ENCODE measurements around the gene AP4M1. TPM values are rescaled to one million over a fixed set of nuclear protein-coding genes. Genes with fewer than 3 reads are reported as not detected.

Gene AP4M1, protein sequence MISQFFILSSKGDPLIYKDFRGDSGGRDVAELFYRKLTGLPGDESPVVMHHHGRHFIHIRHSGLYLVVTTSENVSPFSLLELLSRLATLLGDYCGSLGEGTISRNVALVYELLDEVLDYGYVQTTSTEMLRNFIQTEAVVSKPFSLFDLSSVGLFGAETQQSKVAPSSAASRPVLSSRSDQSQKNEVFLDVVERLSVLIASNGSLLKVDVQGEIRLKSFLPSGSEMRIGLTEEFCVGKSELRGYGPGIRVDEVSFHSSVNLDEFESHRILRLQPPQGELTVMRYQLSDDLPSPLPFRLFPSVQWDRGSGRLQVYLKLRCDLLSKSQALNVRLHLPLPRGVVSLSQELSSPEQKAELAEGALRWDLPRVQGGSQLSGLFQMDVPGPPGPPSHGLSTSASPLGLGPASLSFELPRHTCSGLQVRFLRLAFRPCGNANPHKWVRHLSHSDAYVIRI
- polyA plus RNA-seq (2013), result 17.0 TPM

DNA sequence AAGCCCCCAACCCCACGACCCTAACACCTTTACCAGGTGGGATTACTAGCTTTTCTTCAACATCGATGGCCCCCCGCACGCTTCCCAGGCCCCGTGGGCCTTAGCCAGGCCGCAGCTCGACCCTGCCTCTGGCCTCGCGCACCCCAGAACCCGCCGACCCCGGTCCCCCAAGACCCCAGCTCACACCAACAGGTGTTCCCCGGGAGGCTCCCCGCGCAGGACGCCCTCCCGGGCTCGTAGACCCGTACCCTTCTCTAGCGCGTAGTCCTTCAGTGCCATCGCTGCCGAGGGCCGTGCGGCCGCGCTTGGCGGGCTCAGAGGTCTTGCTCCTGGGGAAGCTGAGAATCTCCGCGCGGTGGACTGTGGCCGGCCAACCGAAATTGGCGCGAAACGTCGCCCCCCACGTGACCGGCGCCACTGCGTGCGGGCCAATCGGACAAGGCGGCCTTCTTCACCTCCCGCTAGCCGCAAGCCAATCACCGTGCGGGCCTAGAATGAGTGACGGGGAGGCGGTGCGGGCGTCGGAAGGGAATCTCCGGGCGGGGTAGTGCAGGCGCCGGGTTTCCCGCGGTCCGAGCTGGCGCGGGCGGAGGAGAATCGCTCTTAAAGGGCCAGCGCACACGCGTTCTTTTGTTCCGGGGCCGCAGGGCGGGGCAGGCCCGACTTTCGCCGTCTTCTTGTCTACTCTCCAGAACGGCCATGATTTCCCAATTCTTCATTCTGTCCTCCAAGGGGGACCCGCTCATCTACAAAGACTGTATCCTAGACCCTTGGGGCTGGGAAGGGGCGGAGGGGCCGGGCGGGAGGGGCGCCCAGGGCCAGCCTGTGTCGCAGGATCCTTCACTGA lies at the start of gene AP4M1, which contains the start of gene MCM7:
TSS of gene AP4M1 (plus strand) at position 628 of the 847 bp plus-strand sequence. CDS start at position 700, 72 bp downstream.
TSS of gene MCM7 (minus strand) at position 382 of the 847 bp plus-strand sequence. CDS start at position 279, 103 bp downstream.
- Histone ChIP-seq H3K36me3 (ENCODE audit: control insufficient read depth in 4 of 4, insufficient read depth in 4 of 4, low read length in 3 of 4) (peaks cover 17 to 64% (median 41%) of the 10 kb centered on the region in 4 experiments), H3K27me3 (replicated peaks in 2 of 5; ENCODE audit: control insufficient read depth in 4 of 5, insufficient read depth in 5 of 5, low read length in 4 of 5) (no peaks in the 10 kb centered on the region), H3K9me3 (ENCODE audit: control extremely low read depth in 1 of 5, control insufficient read depth in 4 of 5, insufficient read depth in 2 of 5, low read depth in 1 of 5, low read length in 4 of 5) (no peaks in the 10 kb centered on the region), H3K4me3 (ENCODE audit: control insufficient read depth in 1 of 7, extremely low read depth in 1 of 7, insufficient read depth in 4 of 7, low read depth in 2 of 7, low read length in 6 of 7) (peak within 1 kb of the TSS; percentile 56 to 93 (median 88)), H3K4me1 (ENCODE audit: control extremely low read depth in 1 of 4, control insufficient read depth in 4 of 4, insufficient read depth in 4 of 4, low read length in 3 of 4) (peaks cover 7 to 25% (median 15%) of the 10 kb centered on the region in 4 experiments), H3K27ac (ENCODE audit: insufficient read depth in 1 of 2, low read depth in 1 of 2, low read length in 2 of 2, poor library complexity in 1 of 2, severe bottlenecking in 2 of 2) (peak within 1 kb of the TSS; percentile 86 to 90)
- POLR2A ChIA-PET, result interaction anchor here (0.6 to 2.0 kb wide), 14 partner anchors 10 to 328 kb away, joined by 3 to 13 read pairs (median 4); partner anchors contain the start of genes CNPY4, COPS6, MBLAC1 and MEPCE
- 0% methylated on average over 56 of the region's 80 CpGs for WGBS (ENCODE audit: insufficient coverage)
- CTCF ChIA-PET, result interaction anchor here (0.7 to 2.2 kb wide), 13 partner anchors 7 to 32 kb away, joined by 3 to 8 read pairs (median 5); partner anchors contain the start of gene COPS6
- DNase-seq, result peak; percentile 97 to 98 (median 98)

DNA sequence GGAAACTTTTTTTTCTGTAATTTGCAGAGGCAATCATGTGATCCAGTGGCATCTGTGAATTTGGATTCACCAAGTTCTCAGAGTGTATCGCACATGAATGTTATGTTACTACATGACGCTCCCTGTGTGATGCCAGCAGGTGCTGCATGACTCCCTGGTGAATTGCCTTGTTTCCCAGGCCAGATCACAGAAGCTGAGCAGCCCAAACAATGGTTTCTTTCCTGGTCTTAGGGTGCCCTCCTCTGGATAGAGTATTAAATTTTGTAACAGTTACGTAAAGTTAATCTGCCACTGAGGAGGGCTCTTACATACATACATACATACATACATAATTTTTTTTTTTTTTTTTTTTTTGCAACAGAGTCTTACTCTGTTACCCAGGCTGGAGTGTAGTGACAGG lies 48.2 kb upstream of the AP4M1 start:
- no peaks in the 10 kb centered on the region for H3K27me3 ChIP-seq (replicated peaks in 2 of 5; ENCODE audit: control insufficient read depth in 4 of 5, insufficient read depth in 5 of 5, low read length in 4 of 5)

DNA sequence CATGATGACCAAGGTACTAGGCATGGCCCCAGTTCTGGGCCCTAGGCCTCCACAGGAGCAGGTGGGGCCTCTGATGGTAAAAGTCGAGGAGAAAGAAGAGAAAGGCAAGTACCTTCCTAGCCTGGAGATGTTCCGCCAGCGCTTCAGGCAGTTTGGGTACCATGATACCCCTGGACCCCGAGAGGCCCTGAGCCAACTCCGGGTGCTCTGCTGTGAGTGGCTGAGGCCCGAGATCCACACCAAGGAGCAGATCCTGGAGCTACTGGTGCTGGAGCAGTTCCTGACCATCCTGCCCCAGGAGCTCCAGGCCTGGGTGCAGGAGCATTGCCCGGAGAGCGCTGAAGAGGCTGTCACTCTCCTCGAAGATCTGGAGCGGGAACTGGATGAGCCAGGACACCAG lies 44.4 kb upstream of the AP4M1 start:
- DNase-seq, result no peak
- no peak overlapping the region for H3K4me3 ChIP-seq (ENCODE audit: control insufficient read depth in 1 of 7, extremely low read depth in 1 of 7, insufficient read depth in 4 of 7, low read depth in 2 of 7, low read length in 6 of 7)
- H3K9me3 ChIP-seq (ENCODE audit: control extremely low read depth in 1 of 5, control insufficient read depth in 4 of 5, insufficient read depth in 2 of 5, low read depth in 1 of 5, low read length in 4 of 5), result no peaks in the 10 kb centered on the region
- WGBS (ENCODE audit: insufficient coverage), result 100% methylated on average over 10 of the region's 10 CpGs
- no peaks in the 10 kb centered on the region for H3K27me3 ChIP-seq (replicated peaks in 2 of 5; ENCODE audit: control insufficient read depth in 4 of 5, insufficient read depth in 5 of 5, low read length in 4 of 5)
- H3K27ac ChIP-seq (ENCODE audit: insufficient read depth in 1 of 2, low read depth in 1 of 2, low read length in 2 of 2, poor library complexity in 1 of 2, severe bottlenecking in 2 of 2), result no peak overlapping the region
- H3K36me3 ChIP-seq (ENCODE audit: control insufficient read depth in 4 of 4, insufficient read depth in 4 of 4, low read length in 3 of 4), result peaks cover 14 to 44% (median 29%) of the 10 kb centered on the region in 4 experiments
- POLR2A ChIA-PET, result no interaction called here
- H3K4me1 ChIP-seq (ENCODE audit: control extremely low read depth in 1 of 4, control insufficient read depth in 4 of 4, insufficient read depth in 4 of 4, low read length in 3 of 4), result no peaks in the 10 kb centered on the region
- CTCF ChIA-PET, result interaction anchor here (1.0 to 17.5 kb wide), 2 partner anchors 55 to 64 kb away, joined by 4 to 258 read pairs; no protein-coding TSS in a partner anchor

More for the DNA sequence above, 48.2 kb upstream of the AP4M1 start:
- peaks cover 6 to 17% (median 16%) of the 10 kb centered on the region in 4 experiments for H3K36me3 ChIP-seq (ENCODE audit: control insufficient read depth in 4 of 4, insufficient read depth in 4 of 4, low read length in 3 of 4)
- ChIA-PET POLR2A (interaction anchor here (0.6 to 1.2 kb wide), 4 partner anchors 22 to 59 kb away, joined by 3 to 8 read pairs (median 4); no protein-coding TSS in a partner anchor), CTCF (interaction anchor here (0.6 to 17.5 kb wide), 20 partner anchors 8 to 498 kb away, joined by 3 to 258 read pairs (median 6); partner anchors contain the start of gene GJC3)
- no peak overlapping the region for H3K4me3 ChIP-seq (ENCODE audit: control insufficient read depth in 1 of 7, extremely low read depth in 1 of 7, insufficient read depth in 4 of 7, low read depth in 2 of 7, low read length in 6 of 7)
- no peak overlapping the region for H3K27ac ChIP-seq (ENCODE audit: insufficient read depth in 1 of 2, low read depth in 1 of 2, low read length in 2 of 2, poor library complexity in 1 of 2, severe bottlenecking in 2 of 2)
- peaks cover 0 to 16% (median 13%) of the 10 kb centered on the region in 4 experiments for H3K4me1 ChIP-seq (ENCODE audit: control extremely low read depth in 1 of 4, control insufficient read depth in 4 of 4, insufficient read depth in 4 of 4, low read length in 3 of 4)
- 67% methylated on average over 2 of the region's 3 CpGs for WGBS (ENCODE audit: insufficient coverage)
- no peaks in the 10 kb centered on the region for H3K9me3 ChIP-seq (ENCODE audit: control extremely low read depth in 1 of 5, control insufficient read depth in 4 of 5, insufficient read depth in 2 of 5, low read depth in 1 of 5, low read length in 4 of 5)
- peak; percentile 85 to 92 (median 91) for DNase-seq

DNA sequence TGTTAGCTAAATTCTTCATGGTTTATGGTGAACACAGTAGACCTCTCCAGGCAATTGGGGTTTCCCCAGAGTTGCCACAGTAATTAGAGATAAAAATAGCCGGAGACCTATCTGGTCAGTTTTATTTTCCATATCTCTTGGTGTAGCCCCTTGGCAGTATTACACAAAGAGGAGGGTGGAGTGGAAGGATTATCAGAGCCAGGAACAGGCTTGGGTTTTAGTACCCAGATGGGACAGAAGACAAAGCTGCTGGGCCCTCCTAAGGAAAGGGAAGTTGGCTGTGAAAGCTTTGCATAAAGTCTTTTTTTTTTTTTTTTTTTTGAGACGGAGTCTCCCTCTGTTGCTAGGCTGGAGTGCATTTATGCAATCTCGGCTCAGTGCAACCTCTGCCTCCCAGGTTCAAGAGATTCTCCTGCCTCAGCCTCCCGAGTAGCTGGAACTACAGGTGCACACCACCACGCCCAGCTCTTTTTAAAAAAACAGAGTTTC lies 42.1 kb upstream of the AP4M1 start:
- WGBS (ENCODE audit: insufficient coverage), result 94% methylated on average over 4 of the region's 5 CpGs
- no peaks in the 10 kb centered on the region for H3K9me3 ChIP-seq (ENCODE audit: control extremely low read depth in 1 of 5, control insufficient read depth in 4 of 5, insufficient read depth in 2 of 5, low read depth in 1 of 5, low read length in 4 of 5)
- H3K27me3 ChIP-seq (replicated peaks in 2 of 5; ENCODE audit: control insufficient read depth in 4 of 5, insufficient read depth in 5 of 5, low read length in 4 of 5), result no peaks in the 10 kb centered on the region
- DNase-seq, result peak in 1 of 3 donors; percentile 36
- no peak overlapping the region for H3K27ac ChIP-seq (ENCODE audit: insufficient read depth in 1 of 2, low read depth in 1 of 2, low read length in 2 of 2, poor library complexity in 1 of 2, severe bottlenecking in 2 of 2)
- H3K36me3 ChIP-seq (ENCODE audit: control insufficient read depth in 4 of 4, insufficient read depth in 4 of 4, low read length in 3 of 4), result peaks cover 17 to 59% (median 38%) of the 10 kb centered on the region in 4 experiments
- ChIA-PET POLR2A (no interaction called here), CTCF (interaction anchor here (0.8 to 17.5 kb wide), 6 partner anchors 12 to 151 kb away, joined by 3 to 258 read pairs (median 4); no protein-coding TSS in a partner anchor)
- no peaks in the 10 kb centered on the region for H3K4me1 ChIP-seq (ENCODE audit: control extremely low read depth in 1 of 4, control insufficient read depth in 4 of 4, insufficient read depth in 4 of 4, low read length in 3 of 4)
- no peak overlapping the region for H3K4me3 ChIP-seq (ENCODE audit: control insufficient read depth in 1 of 7, extremely low read depth in 1 of 7, insufficient read depth in 4 of 7, low read depth in 2 of 7, low read length in 6 of 7)

DNA sequence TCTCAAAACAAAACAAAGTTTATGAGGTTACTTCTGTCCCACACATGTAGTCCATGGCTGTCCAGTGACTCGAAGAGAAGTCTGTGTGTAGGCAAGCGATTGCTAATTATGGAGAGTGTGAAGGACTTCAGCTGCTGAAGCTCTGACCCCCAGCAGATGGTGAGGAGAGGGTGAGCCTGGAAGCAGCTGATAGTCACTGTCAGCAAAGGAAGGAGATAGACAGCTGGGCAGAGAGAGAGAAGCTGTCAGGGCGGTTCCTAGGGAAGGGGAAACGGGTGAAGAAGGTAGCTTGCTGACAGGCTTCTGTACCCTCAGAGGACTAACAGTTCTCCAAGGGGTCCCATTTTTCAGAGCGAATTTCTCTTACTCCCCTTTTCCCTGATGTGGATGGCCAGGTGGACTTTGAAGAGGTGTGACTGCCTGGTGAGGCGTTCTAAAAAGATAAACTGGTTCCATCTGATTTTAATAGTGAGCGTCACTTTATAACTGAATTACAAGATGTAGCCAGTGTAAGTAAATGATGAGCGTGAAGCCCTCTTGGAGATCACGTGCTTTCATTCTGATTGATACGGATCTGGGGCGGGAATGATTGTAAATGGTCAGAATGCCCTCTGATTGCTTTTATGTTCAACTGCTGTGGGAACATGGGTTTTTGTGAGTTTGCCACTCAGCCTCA lies 39.8 kb upstream of the AP4M1 start:
- ChIA-PET POLR2A (interaction anchor here (0.6 kb wide), 1 partner anchor 70 kb away, joined by 4 read pairs; no protein-coding TSS in a partner anchor), CTCF (interaction anchor here (1.2 to 17.5 kb wide), 6 partner anchors 9 to 147 kb away, joined by 3 to 258 read pairs (median 6); no protein-coding TSS in a partner anchor)
- H3K9me3 ChIP-seq (ENCODE audit: control extremely low read depth in 1 of 5, control insufficient read depth in 4 of 5, insufficient read depth in 2 of 5, low read depth in 1 of 5, low read length in 4 of 5), result no peaks in the 10 kb centered on the region
- WGBS (ENCODE audit: insufficient coverage), result 96% methylated on average over 11 of the region's 11 CpGs
- H3K36me3 ChIP-seq (ENCODE audit: control insufficient read depth in 4 of 4, insufficient read depth in 4 of 4, low read length in 3 of 4), result peaks cover 18 to 73% (median 42%) of the 10 kb centered on the region in 4 experiments
- H3K27ac ChIP-seq (ENCODE audit: insufficient read depth in 1 of 2, low read depth in 1 of 2, low read length in 2 of 2, poor library complexity in 1 of 2, severe bottlenecking in 2 of 2), result no peak overlapping the region
- no peaks in the 10 kb centered on the region for H3K4me1 ChIP-seq (ENCODE audit: control extremely low read depth in 1 of 4, control insufficient read depth in 4 of 4, insufficient read depth in 4 of 4, low read length in 3 of 4)
- DNase-seq, result peak in 1 of 3 donors; percentile 44
- no peak overlapping the region for H3K4me3 ChIP-seq (ENCODE audit: control insufficient read depth in 1 of 7, extremely low read depth in 1 of 7, insufficient read depth in 4 of 7, low read depth in 2 of 7, low read length in 6 of 7)
- H3K27me3 ChIP-seq (replicated peaks in 2 of 5; ENCODE audit: control insufficient read depth in 4 of 5, insufficient read depth in 5 of 5, low read length in 4 of 5), result no peaks in the 10 kb centered on the region

DNA sequence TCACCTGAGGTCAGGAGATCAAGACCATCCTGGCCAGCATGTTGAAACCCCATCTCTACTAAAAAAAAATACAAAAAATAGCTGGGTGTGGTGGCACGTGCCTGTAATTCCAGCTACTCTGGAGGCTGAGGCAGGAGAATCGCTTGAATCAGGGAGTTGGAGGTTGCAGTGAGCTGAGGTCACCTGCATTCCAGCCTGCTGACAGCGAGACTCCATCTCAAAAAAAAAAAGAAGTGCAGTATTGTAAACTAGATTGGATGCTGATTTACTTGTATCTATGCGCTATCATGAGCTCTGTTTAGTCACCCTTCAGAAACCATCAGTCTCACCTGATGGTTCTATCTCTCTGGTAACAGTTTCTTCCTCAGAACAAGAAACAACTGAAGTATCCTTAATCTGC lies 38.1 kb upstream of the AP4M1 start:
- ChIA-PET CTCF (interaction anchor here (0.8 to 17.5 kb wide), 9 partner anchors 8 to 149 kb away, joined by 3 to 258 read pairs (median 4); partner anchors contain the start of gene ZSCAN21), POLR2A (interaction anchor here (0.6 kb wide), 2 partner anchors 19 to 25 kb away, joined by 4 to 6 read pairs; no protein-coding TSS in a partner anchor)
- H3K4me1 ChIP-seq (ENCODE audit: control extremely low read depth in 1 of 4, control insufficient read depth in 4 of 4, insufficient read depth in 4 of 4, low read length in 3 of 4), result no peaks in the 10 kb centered on the region
- no peak for DNase-seq
- no peak overlapping the region for H3K4me3 ChIP-seq (ENCODE audit: control insufficient read depth in 1 of 7, extremely low read depth in 1 of 7, insufficient read depth in 4 of 7, low read depth in 2 of 7, low read length in 6 of 7)
- H3K36me3 ChIP-seq (ENCODE audit: control insufficient read depth in 4 of 4, insufficient read depth in 4 of 4, low read length in 3 of 4), result peaks cover 12 to 62% (median 34%) of the 10 kb centered on the region in 4 experiments
- no peak overlapping the region for H3K27ac ChIP-seq (ENCODE audit: insufficient read depth in 1 of 2, low read depth in 1 of 2, low read length in 2 of 2, poor library complexity in 1 of 2, severe bottlenecking in 2 of 2)
- no peaks in the 10 kb centered on the region for H3K27me3 ChIP-seq (replicated peaks in 2 of 5; ENCODE audit: control insufficient read depth in 4 of 5, insufficient read depth in 5 of 5, low read length in 4 of 5)
- 100% methylated on average over 3 of the region's 4 CpGs for WGBS (ENCODE audit: insufficient coverage)
- no peaks in the 10 kb centered on the region for H3K9me3 ChIP-seq (ENCODE audit: control extremely low read depth in 1 of 5, control insufficient read depth in 4 of 5, insufficient read depth in 2 of 5, low read depth in 1 of 5, low read length in 4 of 5)
